Mucosa of descending colon (tissue), 3 donors: Measurements from ENCODE around the gene KRT15. TPM values are rescaled to one million over a fixed set of nuclear protein-coding genes. Genes with fewer than 3 reads are reported as not detected.
"Not testable (repeated sequence)": the region's sequence is repeated elsewhere in the genome, so short reads cannot be mapped to it uniquely, and the experiment has no call there.

Experiments used
- ATAC-seq: fragments of 200-7000 bp; cut with Tn5 transposase; one replicate; pipeline ENCODE4 v1.9.1; 2020; ENCODE audit warnings: mild to moderate bottlenecking, moderate library complexity
- DNase-seq, 3 donors: peaks; one replicate each; pipeline ENCODE4 v3.0.0-alpha.2; 2020
- H3K36me3 ChIP-seq: fragments of 200-600 bp; one replicate; pipeline ENCODE4 v1.8.0; 2021; ENCODE audit warnings: low read depth, mild to moderate bottlenecking
- H3K4me1 ChIP-seq: fragments of 200-600 bp; one replicate; pipeline ENCODE4 v1.8.0; 2021; ENCODE audit warnings: low read depth, mild to moderate bottlenecking
- H3K4me3 ChIP-seq: fragments of 200-600 bp; one replicate; pipeline ENCODE4 v1.8.0; 2021; ENCODE audit warnings: mild to moderate bottlenecking
- H3K9me3 ChIP-seq: fragments of 200-600 bp; one replicate; pipeline ENCODE4 v1.8.0; 2021; ENCODE audit warnings: mild to moderate bottlenecking
- CTCF ChIP-seq: fragments of 200-600 bp; IDR thresholded peaks from one replicate; pipeline ENCODE4 v1.8.0; 2022; ENCODE audit warnings: antibody characterized with exemption, mild to moderate bottlenecking
- intact Hi-C, 2 donors: fragments of 100-400 bp; cut with DNase I in 1 of 2; cut with micrococcal nuclease in 1 of 2; formaldehyde crosslinking; loops; one replicate each; pipeline versions ENCODE4 v1.11.0 to v1.11.1; 2022; cut with DNase I, micrococcal nuclease
- total RNA-seq, 3 donors: library from RNA; stranded (reverse); fragmentation: NEBNext Ultra II Directional in 2 of 3; extraction: Animal tissue kit (Norgen Biotek cat#: 25700) in 2 of 3; gene quantifications; one replicate each; pipeline versions ENCODE4 v1.2.1 to v1.2.4, GENCODE V29; 2021 to 2023
- donor health status: DM: no; HTN: no; CAD: no; lungs with moderate emphysema.
- donor health status: DM: no; HTN: no; CAD: no.
- donor health status: DM: no; HTN: yes; CAD: no.

Gene KRT15
- total RNA-seq, 3 donors from 2014 or later: 5.0 to 16.5 (median 5.4) TPM

GRCh38 chr17:41544491-41544892 is 25.8 kb upstream of the KRT15 start:
- DNase-seq: peak in 2 of 3 donors; percentile 65 to 75
- ATAC-seq: peak; percentile 63
- Histone ChIP-seq H3K9me3 (no peaks in the 10 kb centered on the region), H3K4me1 (peaks cover 36% of the 10 kb centered on the region), H3K4me3 (no peak overlapping the region), H3K36me3 (no peaks in the 10 kb centered on the region)
- no peak for TF ChIP-seq CTCF
- intact Hi-C loops: loop anchor here (10.0 kb wide), 3 partner anchors 90 to 640 kb away; no protein-coding TSS in a partner anchor

- not testable (repeated sequence) for H3K9me3 ChIP-seq, H3K36me3 ChIP-seq, DNase-seq, H3K4me3 ChIP-seq, ATAC-seq
- H3K4me1 ChIP-seq: peaks cover 24% of the 10 kb centered on the region
- intact Hi-C loops: loop anchor here (10.0 kb wide), 3 partner anchors 92 to 638 kb away; no protein-coding TSS in a partner anchor
Measured at GRCh38 chr17:41542786-41543185, 24.1 kb upstream of the KRT15 start.

- TF ChIP-seq CTCF: no peak
- ATAC-seq (no peak), DNase-seq (no peak)
- H3K9me3 ChIP-seq: no peaks in the 10 kb centered on the region
- no peaks in the 10 kb centered on the region for H3K36me3 ChIP-seq
- intact Hi-C loops: loop anchor here (10.0 kb wide), 3 partner anchors 92 to 638 kb away; no protein-coding TSS in a partner anchor
- peaks cover 21% of the 10 kb centered on the region for H3K4me1 ChIP-seq
- H3K4me3 ChIP-seq: no peak overlapping the region
Measured at GRCh38 chr17:41542357-41542756, 23.7 kb upstream of the KRT15 start.

GRCh38 chr17:41540921-41541625 is 22.4 kb upstream of the KRT15 start:
- DNase-seq (no peak), ATAC-seq (peak; percentile 66)
- Histone ChIP-seq H3K4me3 (no peak overlapping the region), H3K9me3 (no peaks in the 10 kb centered on the region), H3K36me3 (no peaks in the 10 kb centered on the region), H3K4me1 (peaks cover 23% of the 10 kb centered on the region)
- TF ChIP-seq CTCF: no peak
- intact Hi-C loops: loop anchor here (10.0 kb wide), 3 partner anchors 94 to 636 kb away; no protein-coding TSS in a partner anchor

- intact Hi-C loops: loop anchor here (10.0 kb wide), 3 partner anchors 95 to 635 kb away; no protein-coding TSS in a partner anchor
- ATAC-seq (no peak), DNase-seq (no peak)
- no peak for TF ChIP-seq CTCF
- Histone ChIP-seq H3K36me3 (no peaks in the 10 kb centered on the region), H3K4me1 (peaks cover 27% of the 10 kb centered on the region), H3K9me3 (no peaks in the 10 kb centered on the region), H3K4me3 (no peak overlapping the region)
Measured at GRCh38 chr17:41539979-41540701, 21.4 kb upstream of the KRT15 start.

GRCh38 chr17:41539071-41539492 is 20.4 kb upstream of the KRT15 start:
- intact Hi-C loops: no loop called here
- Histone ChIP-seq H3K4me3 (no peak overlapping the region), H3K4me1 (peaks cover 17% of the 10 kb centered on the region), H3K9me3 (no peaks in the 10 kb centered on the region), H3K36me3 (no peaks in the 10 kb centered on the region)
- ATAC-seq (no peak), DNase-seq (no peak)
- no peak for TF ChIP-seq CTCF
